Stimulated activated CD4-positive, alpha-beta T cell treated with anti-CD3 and anti-CD28 coated beads, Interleukin-15, amount 100 ng/mL, for 24 hours (primary cell): ENCODE data around the gene KCTD16.

ENCODE experiments used
- DNase-seq: peaks from one replicate; pipeline ENCODE4 v3.0.0-alpha.2; 2020

KCTD16 gene

DNA sequence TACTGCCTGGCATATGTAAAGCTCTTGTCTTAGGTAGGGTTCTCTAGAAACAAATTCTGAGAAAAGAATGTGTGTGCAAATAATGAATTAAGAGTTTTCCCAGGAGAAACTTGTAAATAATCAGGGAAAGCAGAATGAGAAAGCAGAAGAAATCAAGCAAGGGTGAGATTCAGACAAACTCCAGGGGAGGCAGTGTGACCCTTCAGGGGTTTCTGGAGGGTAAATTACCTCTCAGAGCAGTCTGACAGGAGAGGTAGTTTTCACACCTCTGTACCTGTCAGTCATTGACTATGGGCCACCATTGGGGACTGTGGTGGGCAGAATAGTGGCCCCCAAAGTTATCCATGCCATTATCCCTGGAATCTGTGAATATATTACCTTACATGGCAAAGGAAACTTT lies 124.6 kb downstream of the KCTD16 start:
- no peak for DNase-seq

DNA sequence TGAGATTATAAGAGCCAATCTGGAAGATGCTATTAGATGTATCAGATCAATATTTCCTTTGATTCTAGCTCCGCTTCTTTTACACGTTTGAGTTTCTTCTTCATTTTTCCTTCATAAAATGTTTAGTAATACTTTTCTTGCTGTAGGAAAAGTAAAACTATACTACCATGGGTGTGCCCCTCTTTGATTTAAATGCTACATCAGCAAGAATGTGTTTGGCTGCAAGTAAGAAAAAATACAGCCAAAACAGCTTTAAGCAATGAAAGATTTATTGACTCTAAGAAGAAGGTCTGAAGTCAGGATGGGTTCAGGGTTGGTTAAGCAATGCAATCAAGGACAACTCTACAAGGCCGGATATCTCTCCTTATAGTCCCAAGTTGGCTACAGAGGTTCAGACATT lies 126.4 kb downstream of the KCTD16 start:
- DNase-seq, result no peak

DNA sequence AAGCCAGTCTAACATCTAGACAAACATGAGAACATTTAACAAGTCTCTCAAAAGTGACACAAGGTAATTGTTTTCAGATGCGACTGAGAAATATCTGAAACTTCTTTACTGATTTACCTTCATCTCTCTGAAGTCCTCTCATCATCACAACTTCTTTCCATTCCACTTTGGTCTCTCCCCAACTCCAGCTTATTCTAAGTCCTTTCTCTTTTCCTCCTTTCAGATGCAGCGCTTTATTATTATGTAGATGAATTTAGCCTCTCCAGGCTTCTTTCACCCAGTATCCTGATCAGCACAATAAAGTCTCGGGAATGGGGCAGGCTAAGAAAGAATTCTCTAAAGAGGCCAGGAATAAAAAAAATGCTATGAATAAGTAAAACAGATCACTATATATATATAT lies 128.0 kb downstream of the KCTD16 start:
- DNase-seq, result no peak

DNA sequence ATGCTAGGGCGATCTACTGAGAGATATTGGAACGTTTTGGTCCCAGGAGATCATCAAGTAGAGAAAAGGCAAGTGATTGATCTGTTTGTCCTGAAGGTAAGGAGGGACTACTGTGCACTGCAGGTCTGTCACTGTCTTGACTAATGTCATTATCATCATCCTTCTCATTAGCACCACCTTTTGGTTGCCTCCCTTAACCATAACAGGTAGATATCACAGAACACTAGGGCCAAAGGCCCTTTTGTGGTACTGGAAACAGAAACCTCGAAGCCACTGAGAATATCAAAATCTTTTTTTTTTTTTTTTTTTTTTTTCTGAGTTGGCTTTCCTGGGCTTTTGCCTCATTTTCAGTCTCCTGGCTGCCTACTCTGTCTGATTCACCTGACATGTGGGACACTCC lies 134.0 kb downstream of the KCTD16 start:
- no peak for DNase-seq

DNA sequence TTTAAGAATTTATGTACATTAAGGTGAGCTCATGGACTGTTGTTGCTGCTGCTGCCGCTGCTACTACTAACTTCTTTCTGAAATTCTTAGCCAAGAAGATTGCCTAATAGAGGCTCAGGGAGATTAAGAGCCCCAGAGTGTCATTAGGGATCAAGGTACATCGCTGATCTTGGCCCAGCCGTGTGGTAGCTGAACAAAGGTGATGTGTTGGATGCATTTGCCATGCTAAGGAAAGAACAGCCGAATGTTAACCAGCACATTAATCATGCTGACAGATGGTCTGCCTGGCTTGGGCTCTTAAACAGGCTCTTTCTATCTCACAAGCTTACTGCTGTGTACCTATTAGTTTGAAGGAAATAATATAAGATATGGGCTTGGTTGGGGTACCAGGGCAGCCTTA lies 137.1 kb downstream of the KCTD16 start:
- DNase-seq, result no peak

DNA sequence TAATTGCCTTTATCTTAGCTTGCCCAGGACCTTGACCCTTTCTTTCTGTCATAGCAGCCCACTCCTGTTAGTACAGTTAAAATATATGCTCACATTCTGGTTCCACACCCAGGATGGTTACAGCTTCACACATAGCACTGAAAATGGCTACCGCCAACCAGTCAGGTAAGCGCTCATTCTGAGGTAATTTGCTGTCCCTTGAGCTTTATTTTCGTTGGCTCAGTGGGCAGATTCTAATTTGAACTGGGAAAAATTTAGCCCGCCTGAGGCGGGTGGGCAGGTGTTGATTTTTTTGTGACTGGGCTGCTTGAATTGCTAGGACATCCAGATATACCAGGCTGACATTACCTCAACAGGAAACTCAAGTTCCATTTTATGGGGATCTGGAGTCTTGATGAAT lies 137.5 kb downstream of the KCTD16 start:
- DNase-seq, result no peak

DNA sequence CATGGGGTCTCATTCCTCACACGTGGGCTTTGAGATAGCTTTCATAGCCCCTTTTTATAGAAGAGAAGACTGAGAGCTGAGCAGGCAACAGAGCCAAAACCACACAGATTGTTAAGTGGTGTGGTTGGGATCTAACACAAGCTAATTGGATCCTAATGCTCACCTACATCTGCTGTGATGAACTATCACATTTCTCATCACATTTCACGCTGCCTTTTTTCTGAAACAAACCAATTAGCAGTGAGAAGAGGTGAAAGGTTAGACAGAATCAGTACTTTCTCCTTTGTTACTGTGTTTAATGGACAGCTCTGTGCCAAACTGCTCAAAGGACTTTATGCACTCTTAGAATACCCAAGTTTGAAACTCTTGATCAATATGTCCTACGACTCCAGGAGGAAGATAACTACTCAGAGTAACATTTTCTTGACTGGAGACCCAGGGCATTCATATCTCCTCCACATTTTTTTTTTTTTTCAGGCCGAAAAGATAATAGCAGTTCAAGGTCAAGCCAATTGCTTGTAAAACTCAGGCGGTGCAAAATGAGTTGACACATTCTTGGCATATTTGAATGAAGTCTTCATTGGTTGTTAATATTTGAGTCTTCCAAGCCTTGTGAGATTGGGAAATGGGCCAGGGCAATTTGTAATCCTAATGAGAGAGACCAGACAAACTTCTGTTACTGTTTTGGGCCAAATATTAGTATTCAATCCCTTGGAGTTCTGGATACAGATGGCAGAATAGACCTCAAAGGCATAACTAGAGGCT lies 138.4 kb downstream of the KCTD16 start:
- DNase-seq, result no peak

DNA sequence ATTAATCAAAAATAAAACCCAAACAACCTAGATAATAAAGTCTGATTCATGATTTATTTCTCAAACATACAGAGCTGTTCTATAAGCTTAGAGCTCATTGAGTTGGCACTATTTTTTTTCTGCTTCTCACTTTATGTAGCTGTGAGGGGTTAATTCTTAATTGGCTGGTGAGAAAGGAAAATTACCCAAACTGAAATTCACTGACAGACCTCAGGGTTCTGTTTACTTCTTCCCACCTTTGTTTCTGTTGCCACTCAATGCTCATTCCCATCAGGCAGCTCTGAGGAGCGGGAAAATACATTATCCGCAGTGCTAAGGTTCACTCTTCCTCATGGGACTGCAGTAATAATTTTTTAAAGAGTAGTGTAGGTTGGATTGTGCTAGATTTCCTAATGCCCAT lies 139.9 kb downstream of the KCTD16 start:
- DNase-seq, result no peak

DNA sequence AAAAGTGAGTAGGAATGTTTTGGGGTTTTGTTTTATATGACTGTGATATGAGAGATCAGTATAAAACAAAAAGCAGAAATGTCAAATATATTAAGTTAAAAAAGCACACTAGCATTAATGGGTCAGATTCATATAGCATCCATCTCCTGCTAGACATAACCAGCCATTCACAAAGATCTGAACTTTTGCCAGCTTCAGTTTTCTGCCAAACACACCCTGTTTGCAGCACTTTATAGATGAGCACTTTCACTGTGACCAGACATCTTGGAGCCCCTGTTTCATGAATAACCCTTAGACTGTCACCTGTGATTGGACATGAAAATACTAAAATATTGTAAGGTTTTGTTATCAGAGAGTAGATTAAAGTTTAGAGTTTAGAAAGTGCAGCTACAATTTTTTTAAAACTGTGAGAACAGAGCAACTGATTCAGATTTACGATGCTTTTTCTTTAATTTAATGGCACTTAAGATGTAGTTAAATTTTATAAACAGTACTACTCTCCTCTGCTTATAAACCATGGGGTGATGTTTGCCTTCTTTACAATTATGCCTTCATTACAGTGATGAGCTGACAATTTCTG lies 142.6 kb downstream of the KCTD16 start:
- DNase-seq, result no peak

DNA sequence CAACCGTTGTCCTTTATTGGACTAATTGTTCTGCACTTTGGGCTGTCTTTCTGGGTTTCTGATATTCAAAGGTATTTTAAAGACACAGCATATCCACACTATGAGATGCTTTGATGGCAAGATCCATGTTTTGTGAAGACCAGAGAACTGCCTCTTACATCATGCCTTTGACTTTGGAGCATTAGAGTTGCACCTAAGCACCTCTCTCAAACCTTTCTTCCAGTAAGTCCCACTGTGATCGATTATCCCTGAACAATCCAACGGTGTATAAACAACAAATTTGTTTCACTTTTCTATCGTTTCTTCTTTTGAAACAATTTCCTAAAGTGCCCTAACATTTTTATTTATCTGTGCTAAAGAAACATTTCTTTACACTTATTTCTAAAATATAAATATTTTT lies 144.4 kb downstream of the KCTD16 start:
- DNase-seq, result no peak

DNA sequence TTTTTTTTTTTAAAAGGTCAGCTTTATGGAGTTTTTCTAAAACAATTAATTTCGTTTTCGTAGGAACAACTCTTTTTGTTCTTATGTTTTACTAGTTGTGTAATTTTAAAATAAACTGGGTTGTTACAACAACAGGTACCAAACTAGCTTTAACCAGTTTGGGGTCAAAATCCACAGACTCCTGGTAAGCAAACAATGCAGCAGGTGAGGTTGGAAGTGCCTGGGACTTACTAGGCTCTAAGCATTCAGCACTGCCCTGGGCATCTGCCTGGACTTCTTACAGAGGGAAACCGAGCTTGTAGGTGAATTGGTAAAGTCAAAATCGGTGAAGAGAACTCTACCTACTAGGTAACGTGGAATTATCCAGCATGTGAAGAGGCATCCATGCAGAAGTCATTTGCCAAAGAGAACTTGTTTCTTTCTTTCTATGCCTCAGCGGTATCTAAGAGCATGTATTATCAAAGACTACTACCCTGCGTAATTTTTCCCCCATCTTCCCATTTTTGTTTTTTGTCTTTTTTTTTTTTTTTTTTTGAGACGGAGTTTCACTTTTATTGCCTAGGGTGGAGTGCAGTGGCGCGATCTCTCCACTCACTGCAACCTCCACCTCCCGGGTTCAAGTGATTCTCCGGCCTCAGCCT lies 145.4 kb downstream of the KCTD16 start:
- no peak for DNase-seq

DNA sequence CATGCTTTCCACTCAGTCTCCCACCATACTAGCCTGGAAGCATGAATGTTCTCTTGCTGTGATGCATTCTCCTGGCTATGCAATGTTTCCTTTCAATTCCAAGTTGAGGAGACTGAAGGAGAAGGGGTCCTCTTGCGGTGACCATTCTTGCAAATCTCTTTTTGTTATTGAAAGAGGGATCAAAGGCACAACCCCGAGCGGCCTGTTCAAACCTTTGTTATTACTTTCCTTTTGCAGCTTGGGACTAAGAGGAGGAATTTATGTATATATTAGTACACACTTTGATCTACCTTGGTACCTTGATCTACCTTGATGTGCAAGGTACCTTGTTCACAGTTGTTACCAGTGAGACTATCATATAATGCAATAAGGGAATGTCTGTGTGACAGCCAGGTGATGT lies 147.3 kb downstream of the KCTD16 start:
- DNase-seq, result no peak

DNA sequence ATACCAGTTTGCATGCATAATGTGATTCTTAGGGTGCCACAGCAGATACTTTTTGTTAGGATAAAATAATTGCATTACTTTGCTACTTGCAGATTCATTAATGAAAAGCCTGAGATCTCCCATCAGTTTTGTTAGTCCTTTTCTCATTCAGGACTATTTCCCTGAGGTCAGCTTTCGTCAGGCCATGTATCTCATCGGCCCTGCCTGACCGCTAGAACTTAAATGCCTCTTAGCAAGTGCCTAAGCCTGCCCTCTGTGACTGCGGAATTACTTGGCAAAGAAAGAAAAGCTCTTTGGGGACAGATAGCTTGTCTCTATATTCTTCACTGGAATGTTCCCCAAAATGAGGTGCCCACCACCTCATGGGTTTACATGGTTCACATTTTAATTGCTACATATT lies 147.8 kb downstream of the KCTD16 start:
- no peak for DNase-seq

DNA sequence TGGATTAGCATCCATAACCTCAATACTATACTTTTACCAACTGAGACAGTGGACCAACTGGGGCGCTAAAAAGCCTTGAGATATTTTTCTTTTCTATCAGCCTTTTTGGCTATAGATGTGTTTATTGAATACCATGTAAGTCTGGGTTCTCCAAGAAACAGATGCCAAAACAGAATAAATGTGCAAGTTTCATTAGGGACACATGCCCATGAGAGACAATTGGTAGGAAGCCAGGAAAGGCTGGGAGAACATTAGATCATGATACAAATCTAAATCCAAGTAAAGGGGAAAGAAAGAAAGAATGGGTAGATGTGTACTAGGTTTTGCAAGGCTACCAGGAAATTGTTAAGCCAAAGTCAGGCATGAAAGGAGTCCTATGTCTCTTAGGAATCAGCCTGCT lies 152.5 kb downstream of the KCTD16 start:
- DNase-seq, result no peak

DNA sequence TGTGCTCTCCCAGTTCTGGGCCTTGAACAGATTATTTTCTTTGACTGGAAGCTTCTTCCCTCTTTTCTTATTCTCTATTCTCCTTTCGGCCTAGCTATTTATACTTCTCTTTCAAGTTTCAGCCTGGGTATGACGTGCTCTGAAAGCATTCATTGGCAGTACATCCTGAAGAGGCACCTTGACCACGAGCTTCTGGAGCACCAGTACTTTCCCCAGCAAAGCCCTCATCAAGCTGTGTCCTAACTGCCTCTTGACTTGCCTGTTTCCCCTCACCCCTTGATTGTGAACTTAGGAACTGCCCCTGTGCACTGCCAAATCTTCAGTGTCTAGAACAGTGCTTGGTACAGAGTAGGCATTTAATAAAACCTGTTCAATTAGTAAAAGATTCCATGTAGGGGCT lies 154.9 kb downstream of the KCTD16 start:
- no peak for DNase-seq

DNA sequence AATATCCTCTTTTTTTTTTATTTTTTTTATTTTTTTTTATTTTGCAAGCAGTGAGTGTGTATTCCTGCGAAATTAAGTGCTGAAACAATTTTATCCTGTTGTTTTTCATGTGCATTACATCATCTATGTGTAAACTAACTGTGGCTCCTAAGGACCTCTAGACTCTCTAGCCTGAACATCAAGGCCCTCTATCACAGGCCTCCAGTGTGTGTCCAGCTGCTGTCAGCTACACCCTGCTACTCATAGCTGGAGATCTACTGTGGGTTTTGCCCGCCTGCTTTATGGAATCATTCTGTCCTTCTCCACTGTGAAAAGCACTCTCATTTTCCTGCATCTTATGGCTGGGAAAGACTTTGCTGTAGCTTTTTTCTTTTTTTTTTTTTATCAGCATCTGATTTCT lies 157.8 kb downstream of the KCTD16 start:
- no peak for DNase-seq

DNA sequence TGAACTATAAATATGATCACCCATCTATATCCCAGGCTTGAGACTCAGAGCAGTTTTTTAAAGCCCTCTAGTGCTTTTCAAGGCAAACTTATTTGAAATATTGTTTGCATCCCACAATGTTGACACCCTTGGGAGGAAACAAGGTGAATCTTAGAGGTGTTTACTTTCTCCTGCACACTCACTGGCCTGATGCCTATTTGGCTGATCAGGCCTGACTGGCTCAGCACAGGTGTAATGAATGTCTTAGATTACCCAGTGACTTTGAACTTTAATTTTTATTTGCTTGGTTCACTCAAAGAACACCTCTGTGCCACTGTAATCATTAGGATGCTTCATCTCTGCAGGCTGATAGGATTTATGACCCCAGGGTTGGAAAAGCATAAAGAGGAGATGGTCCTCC lies 158.3 kb downstream of the KCTD16 start:
- no peak for DNase-seq

DNA sequence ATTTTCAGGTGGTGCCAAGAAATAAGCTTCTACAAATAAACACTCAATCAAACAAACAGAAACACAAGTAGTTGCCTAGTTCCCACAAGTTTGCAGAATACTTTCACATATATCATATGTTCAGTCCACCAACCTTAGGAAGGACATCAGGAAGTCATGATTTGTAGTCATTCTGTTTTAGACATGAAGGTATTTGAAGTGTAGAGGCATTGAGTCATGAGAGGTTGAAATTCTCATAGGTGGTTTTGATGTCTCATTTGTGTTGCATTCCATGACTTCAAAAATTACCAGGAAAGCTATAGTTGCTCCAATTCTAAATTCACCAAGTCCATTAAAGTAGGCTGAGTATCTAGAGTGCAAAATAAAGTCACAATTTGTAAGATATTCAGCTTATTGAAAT lies 159.0 kb downstream of the KCTD16 start:
- DNase-seq, result no peak

DNA sequence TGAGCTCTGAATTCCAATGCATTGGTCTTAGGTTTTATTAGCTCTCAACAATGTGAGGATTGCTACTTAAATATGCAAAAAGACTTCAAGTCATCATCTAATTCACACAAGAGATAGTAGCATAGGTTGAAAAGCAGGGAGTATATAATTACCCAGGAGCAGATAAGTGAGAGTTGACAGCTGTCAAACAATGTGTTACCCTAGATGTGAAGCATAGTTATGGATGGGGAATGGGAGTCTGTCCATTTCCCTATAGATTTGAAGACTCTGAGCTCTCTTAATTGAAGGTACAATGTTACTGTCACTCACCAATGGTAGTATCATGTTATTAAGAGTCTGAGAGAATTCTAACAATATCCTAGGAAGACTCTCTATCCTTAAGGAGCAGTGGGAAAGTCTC lies 160.7 kb downstream of the KCTD16 start:
- DNase-seq, result no peak

DNA sequence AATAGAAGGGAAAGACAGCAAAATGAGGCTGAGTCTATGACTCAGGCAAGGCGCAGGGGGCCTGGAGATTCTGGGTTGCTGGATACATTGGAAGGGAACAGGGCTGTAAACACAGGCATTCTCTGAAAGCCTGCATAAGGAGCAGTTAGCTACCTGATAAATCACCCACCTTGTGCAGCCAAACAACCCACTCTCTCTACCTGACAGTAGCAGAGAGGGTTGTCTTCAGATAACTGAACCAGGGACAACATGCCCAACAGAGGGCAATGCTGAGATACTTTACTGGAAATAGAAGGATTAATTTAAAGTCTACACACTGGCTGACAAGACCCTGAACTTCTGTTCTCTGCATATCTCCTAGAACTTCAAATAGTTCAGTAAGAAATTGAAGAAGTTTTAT lies 161.6 kb downstream of the KCTD16 start:
- DNase-seq, result no peak

DNA sequence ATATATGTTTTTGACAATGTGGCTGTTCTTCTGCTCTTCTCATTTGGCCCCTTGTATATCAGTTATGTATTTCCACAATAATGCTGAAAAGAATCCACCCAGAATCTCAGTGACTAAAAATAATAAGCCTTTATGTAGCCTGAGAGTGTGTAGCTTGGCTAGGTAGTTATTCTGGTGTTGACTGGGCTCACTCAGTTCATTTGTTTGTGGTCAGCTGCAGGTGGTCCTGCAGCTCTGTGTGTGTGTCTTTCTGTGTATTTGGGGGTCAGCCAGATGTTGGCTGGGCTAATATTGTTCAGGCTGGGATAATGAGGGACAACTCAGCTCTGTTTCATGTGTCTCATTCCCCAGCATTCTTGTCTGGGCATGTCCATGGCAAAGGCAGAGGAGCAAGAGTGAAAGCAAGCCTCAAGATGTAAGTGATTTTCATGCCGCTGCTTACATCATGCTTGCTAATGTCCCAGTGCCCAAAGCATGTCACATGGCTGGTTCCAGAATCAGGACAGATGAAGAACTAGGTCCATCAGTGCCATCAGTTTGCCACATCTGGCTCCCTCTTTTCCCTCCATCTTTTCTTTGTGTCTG lies 162.8 kb downstream of the KCTD16 start:
- no peak for DNase-seq

DNA sequence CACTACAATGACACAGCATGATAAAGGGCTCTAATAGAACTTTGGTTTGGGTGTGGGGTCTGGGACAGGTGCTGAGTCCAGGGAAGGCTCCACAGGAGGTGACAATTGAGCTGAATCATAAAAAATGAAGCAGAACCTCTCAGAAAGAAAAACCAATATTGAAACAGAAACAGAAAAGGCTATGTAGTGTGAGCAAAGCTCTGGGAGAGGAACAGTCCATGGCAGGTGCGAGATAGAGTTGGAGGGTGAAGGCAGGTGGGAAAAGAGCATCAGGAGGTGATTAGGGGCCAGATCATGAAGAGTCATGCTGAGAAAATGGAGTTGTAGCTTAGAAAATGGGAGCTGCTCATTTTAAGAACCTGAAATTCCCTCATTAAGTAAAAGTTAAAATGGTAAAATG lies 164.9 kb downstream of the KCTD16 start:
- DNase-seq, result no peak

DNA sequence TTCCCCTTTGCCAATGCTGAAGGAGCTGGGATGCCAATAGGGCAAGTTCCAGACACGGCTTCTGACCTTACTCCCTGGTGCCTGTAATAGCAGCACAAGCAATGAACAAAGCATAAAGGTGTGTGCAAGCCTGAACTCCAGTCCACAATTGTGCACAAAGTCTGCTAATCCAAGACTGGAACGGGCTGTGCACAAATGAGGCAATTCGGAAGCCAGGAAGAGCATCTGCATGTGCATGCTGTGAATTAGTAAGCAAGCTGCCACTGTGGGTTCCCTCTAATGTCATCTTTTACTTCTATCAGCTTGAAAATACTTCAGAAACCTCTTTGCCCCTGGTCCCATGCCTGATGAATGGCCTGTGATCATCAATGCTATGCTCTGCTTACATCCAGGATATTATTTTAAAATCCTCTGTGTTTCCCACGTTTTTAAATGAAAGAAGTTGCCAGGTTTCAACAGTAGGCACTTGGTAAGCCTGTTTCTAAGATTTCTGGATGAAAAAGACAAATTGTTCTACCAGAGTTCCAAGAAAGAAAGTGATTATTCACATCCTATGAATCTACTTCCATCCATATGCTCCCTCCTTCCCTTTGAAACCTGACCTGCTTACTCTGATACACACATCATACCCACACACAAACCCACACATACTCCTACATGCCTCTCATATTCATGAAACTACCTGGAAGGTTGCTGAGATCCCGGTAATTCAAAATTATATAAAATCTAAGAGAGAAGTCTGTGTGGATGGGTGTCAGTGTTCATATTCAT lies 165.7 kb downstream of the KCTD16 start:
- no peak for DNase-seq

DNA sequence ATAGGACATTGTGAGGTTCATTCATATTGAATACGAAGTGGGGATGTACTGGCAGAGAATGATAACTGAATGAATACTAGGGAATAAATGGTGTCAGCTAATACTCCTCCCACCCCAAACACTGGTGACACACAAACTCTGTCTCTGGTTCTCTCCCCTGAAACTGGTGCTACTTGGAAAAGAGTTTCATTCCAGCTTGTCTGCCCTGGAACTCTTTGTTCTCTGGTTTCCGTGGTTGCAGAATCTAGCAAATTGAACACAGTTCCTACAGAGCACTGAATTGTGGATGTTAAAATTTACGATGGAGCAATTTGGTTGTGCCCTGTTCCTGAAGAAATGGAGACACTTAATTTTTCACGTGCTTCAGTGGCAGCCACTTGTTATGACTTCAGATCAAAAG lies 181.7 kb downstream of the KCTD16 start:
- DNase-seq, result no peak
